Measurements from ENCODE around the gene BCL7A. TPM values are rescaled to one million over a fixed set of nuclear protein-coding genes. Genes with fewer than 3 reads are reported as not detected.

Gene BCL7A
- total and polyA plus RNA-seq, 7 donors: 3.6 to 14.3 (median 11.3) TPM

- no peak for TF ChIP-seq CTCF (IDR thresholded peaks at IDR 0.05)
- H3K4me3 ChIP-seq: no peak overlapping the region
- no peaks in the 10 kb centered on the region for H3K27me3 ChIP-seq (ENCODE audit: insufficient read depth in 3 of 3, low read length in 2 of 3)
- WGBS, 3 donors: 91 to 96% (median 92%) methylated on average over 4 of the region's 4 CpGs
- intact Hi-C loops (cut with DNase I): loop anchor here in 1 of 2 donors (5.0 kb wide), 1 partner anchor 96 kb away; the partner anchor contains the start of gene CFAP251
- no peak for DNase-seq
- no peaks in the 10 kb centered on the region for H3K9me3 ChIP-seq
- H3K27ac ChIP-seq: no peak overlapping the region
- no peak for ATAC-seq
- H3K36me3 ChIP-seq (ENCODE audit: insufficient read depth in 1 of 2, low read depth in 1 of 2): no peaks in the 10 kb centered on the region
- peaks cover 10% of the 10 kb centered on the region for H3K4me1 ChIP-seq
Measured at GRCh38 chr12:122013136-122013535, 8.5 kb upstream of the BCL7A start.

- Histone ChIP-seq H3K9me3 (no peaks in the 10 kb centered on the region), H3K27me3 (ENCODE audit: insufficient read depth in 3 of 3, low read length in 2 of 3) (no peaks in the 10 kb centered on the region), H3K27ac (no peak overlapping the region), H3K4me3 (no peak overlapping the region), H3K36me3 (ENCODE audit: insufficient read depth in 1 of 2, low read depth in 1 of 2) (no peaks in the 10 kb centered on the region), H3K4me1 (peaks cover 4% of the 10 kb centered on the region)
- no peak for DNase-seq
- intact Hi-C loops (cut with DNase I): loop anchor here in 1 of 2 donors (5.0 kb wide), 1 partner anchor 97 kb away; the partner anchor contains the start of gene CFAP251
- no peak for TF ChIP-seq CTCF (IDR thresholded peaks at IDR 0.05)
- no peak for ATAC-seq
- 83 to 87% (median 85%) methylated on average over 19 of the region's 19 CpGs for WGBS, 3 donors
Measured at GRCh38 chr12:122013791-122014590, 7.7 kb upstream of the BCL7A start.

GRCh38 chr12:122014781-122015180 is 6.9 kb upstream of the BCL7A start:
- Histone ChIP-seq H3K27me3 (ENCODE audit: insufficient read depth in 3 of 3, low read length in 2 of 3) (no peaks in the 10 kb centered on the region), H3K4me1 (no peaks in the 10 kb centered on the region), H3K36me3 (ENCODE audit: insufficient read depth in 1 of 2, low read depth in 1 of 2) (no peaks in the 10 kb centered on the region), H3K9me3 (no peaks in the 10 kb centered on the region), H3K4me3 (no peak overlapping the region), H3K27ac (no peak overlapping the region)
- DNase-seq: no peak
- ATAC-seq: no peak
- TF ChIP-seq CTCF (IDR thresholded peaks at IDR 0.05): no peak
- WGBS, 3 donors: 92 to 96% (median 95%) methylated on average over 5 of the region's 5 CpGs
- intact Hi-C loops (cut with DNase I): loop anchor here in 1 of 2 donors (5.0 kb wide), 1 partner anchor 97 kb away; the partner anchor contains the start of gene CFAP251

GRCh38 chr12:122018457-122018856 is 3.2 kb upstream of the BCL7A start:
- no peak for TF ChIP-seq CTCF (IDR thresholded peaks at IDR 0.05)
- ATAC-seq (no peak), DNase-seq (no peak)
- no peak overlapping the region for H3K4me3 ChIP-seq
- H3K27ac ChIP-seq: no peak overlapping the region
- intact Hi-C loops (cut with DNase I): no loop called here
- no peaks in the 10 kb centered on the region for H3K9me3 ChIP-seq
- no peaks in the 10 kb centered on the region for H3K36me3 ChIP-seq (ENCODE audit: insufficient read depth in 1 of 2, low read depth in 1 of 2)
- no peaks in the 10 kb centered on the region for H3K27me3 ChIP-seq (ENCODE audit: insufficient read depth in 3 of 3, low read length in 2 of 3)
- peaks cover 7% of the 10 kb centered on the region for H3K4me1 ChIP-seq
